ENCODE measurements around the gene SMARCAD1.
"Not testable (repeated sequence)": the region's sequence is repeated elsewhere in the genome, so short reads cannot be mapped to it uniquely, and the experiment has no call there.

The SMARCAD1 gene

GRCh38 chr4:94290245-94290644, 82.6 kb downstream of the SMARCAD1 start:
- DNase-seq, result no peak

DNA sequence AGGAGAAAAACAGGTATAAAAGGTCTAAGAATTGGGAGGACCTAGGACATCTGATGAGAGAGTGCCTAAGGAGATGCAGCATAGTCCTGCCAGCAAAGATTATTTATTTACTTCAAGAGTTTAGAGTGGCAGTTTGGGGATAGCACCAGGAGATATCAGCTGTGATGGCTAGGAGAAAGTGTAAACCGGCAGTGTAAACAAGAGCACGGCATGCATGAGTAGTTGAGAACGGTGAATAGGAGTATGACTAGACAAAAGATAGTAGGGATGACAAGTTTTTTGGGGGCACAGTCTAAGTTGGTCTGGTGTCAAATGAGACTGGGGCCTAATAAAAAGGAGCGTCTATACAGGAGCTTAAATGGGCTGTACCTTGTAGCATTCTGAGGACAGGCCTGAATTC, 86.3 kb downstream of the SMARCAD1 start:
- DNase-seq, result not testable (repeated sequence)

DNA sequence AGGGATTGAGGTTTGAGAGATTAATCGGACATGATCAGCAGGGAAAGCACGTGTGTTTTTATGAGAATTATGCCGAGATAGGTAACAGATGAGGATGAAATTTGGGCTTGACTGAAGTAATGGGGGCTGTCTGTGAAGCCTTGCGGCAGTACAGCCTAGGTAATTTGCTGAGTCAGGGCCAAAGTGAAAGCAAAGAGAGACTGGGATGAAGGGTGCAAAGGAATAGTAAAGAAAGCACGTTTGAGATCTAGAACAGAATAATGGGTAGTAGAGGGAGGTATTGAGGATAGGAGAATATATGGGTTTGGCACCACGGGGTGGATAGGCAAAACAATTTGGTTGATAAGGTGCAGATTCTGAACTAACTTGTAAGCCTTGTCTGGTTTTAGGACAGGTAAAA, 87.8 kb downstream of the SMARCAD1 start:
- DNase-seq, result not testable (repeated sequence)

- no peak for DNase-seq
Observed at GRCh38 chr4:94298725-94299252, 91.1 kb downstream of the SMARCAD1 start.

GRCh38 chr4:94302191-94302590, 94.5 kb downstream of the SMARCAD1 start:
- DNase-seq, result no peak

DNA sequence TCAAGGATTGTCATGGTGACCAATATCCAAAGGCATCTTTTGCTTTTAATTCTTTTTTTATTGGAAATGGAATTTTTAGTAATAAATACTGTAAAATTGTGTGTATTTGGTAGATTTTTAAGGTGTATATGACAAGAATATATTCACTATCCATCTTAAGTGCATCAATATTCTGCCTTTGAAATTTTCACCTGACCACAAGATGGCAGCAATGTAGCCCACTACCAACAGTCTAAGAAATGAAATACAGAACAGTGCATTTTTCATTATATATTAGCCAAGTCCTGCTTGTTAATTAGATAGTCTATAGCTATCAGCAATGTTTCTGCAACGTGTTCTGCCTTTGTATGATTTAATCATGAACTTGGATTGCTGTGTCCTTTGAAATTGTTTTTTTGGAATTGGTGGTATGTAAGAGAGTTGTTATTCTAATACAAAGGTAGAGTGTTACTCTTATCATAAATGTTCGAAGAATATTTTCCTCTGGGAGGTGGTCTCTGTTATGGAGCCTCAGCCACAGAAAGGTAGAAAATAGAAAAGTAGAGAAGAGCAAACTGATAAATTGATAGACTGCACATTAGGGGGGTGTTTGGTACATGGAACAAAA, 96.8 kb downstream of the SMARCAD1 start:
- DNase-seq, result peak in 2 of 56 donors; percentile 11

DNA sequence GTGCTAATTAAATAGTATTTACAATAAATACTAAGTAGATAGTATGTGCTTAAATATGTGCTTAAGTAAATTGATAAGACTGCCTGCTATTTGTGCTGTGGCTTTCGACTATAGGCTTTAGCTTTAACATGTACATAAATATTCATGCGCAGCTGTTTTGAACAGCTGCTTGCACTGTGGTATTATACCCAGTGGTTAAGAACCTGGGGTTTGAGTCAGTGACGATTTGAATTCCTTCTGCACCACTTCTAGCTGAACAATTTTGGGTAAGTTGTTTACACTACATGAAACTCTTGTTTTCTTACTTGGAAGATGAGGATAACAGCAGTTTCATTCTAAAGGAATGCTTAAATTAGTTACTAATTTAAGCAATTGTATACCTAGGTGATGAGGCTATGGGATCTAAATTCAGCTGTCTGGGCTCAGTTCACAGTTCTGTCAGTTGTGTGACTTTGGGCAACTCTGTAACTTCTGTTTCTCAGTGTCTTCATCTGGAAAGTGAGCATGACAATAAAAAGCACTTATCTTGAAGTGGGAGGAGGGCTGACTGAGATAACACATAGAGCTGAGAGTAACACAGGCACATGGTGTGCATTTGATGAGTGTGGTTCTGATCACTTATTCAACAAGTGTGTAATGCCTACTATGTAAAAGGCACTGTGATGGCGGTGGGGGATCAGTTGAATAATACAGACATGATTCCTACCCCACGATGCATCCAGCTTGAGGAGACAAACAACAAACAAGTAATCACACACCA, 98.0 kb downstream of the SMARCAD1 start:
- no peak for DNase-seq

DNA sequence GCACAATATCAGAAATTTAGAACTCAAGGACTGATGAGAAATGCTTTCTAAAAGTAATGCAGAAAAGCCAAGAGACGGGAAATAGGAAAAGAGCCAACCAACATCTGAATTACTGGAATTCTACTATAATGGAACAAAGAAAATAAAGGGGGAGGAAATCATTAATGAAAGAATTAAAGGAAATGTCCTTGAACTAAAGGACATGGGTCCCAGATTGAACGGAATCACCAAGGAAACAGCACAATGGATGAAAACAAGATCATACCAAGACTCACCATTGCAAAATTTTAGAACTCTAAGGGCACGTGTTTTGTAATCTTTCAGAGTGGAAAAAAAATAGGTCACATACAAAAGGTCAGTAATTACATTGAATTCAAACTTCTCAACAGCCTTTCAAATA, 99.0 kb downstream of the SMARCAD1 start:
- DNase-seq, result no peak

DNA sequence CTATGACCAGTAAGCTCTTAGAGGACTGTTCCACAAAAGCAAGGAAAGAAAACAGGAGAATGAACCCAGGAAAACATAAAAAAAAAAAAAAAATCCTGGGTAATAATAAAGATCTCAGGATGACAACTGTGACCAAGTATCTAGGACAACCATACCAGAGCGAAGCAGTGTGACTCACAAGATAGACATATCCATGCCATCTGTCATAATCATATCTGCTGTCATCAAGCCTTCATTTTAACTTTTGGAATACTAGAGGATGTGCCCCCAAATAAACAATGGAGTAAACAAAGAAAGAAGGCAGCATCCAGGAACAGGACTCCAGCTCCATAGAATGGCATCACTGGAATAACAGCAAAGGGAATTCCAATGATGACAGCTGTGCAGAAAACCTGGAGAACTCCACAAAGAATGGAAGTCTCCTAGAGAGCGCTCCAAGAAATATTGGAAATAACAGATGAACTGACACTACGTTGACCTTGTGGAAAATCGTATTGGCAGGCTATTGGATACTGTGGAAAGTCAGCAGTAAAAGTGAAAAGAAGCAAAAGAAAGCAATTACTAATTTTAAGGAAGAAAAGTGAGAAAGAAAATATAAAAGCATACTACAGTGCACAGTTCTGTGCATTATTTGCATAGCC, 99.7 kb downstream of the SMARCAD1 start:
- DNase-seq, result no peak

DNA sequence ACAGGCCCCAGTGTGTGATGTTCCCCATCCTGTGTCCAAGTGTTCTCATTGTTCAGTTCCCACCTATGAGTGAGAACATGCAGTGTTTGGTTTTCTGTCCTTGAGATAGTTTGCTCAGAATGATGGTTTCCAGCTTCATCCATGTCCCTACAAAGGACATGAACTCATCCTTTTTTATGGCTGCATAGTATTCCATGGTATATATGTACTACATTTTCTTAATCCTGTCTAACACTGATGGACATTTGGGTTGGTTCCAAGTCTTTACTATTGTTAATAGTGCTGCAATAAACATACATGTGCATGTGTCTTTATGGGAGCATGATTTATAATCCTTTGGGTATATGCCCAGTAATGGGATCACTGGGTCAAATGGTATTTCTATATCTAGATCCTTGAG, 112.3 kb downstream of the SMARCAD1 start:
- DNase-seq, result not testable (repeated sequence)

DNA sequence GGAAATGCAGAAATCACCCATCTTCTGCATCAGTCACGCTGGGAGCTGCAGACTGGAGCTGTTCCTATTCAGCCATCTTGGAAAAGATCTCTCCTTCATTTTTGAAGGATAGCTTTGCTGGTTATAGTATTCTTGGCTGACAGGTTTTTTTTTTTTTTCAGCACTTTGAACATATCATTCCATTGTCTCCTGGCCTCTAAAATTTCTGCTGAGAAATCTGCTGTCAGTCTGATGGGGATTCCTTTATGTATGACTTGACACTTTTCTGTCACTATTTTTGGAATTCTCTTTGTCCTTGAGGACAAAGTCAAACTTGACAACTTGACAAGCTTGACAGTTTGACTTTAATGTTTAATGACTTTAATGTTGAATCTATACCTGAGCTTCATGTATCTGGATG, 118.2 kb downstream of the SMARCAD1 start:
- DNase-seq, result no peak

DNA sequence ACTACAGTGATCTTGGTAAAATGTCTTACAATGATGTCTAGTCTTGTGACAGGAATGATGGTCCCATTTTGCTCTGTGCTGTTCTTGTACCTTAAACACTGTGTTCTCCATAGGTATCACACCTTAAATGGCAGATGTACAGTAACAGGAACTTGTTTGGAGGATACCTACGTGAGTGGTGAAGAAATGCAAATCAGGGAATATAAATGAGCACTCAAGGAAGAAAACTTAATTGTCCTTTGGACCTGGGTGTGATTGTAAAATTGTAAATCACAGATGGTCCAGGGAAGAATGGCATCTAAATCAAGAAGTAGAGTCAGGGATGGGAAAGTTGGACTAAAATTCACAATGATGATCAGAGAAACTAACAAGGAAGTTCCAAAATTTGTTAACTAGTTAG, 122.3 kb downstream of the SMARCAD1 start:
- no peak for DNase-seq

- no peak for DNase-seq
Observed at GRCh38 chr4:94332983-94333590, 125.4 kb downstream of the SMARCAD1 start.

GRCh38 chr4:94333866-94334265, 126.2 kb downstream of the SMARCAD1 start:
- DNase-seq, result no peak

- DNase-seq, result no peak
Observed at GRCh38 chr4:94334476-94334875, 126.8 kb downstream of the SMARCAD1 start.

DNA sequence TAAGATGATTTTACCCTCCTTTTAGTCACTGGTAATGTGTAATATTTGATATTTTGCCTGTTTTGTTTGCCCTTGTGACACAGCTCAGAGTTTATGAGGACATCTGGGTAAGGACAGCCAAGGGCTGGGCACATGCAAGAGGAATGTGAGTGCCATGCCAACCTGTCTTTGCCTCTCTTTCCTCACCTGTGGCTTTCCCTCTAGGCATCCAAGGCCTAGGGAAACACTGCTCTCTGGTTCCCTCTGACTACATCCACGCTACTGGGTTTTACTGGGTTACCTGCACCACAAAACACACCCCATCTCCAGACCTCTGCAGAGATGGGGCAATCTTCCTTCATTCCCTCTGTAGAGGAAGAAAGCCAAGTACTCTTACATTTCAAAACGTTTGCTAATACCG, 127.3 kb downstream of the SMARCAD1 start:
- DNase-seq, result no peak

GRCh38 chr4:94336303-94336702, 128.6 kb downstream of the SMARCAD1 start:
- no peak for DNase-seq

- not testable (repeated sequence) for DNase-seq
Observed at GRCh38 chr4:94336791-94337190, 129.1 kb downstream of the SMARCAD1 start.

GRCh38 chr4:94338681-94339351, 131.2 kb downstream of the SMARCAD1 start:
- no peak for DNase-seq

DNA sequence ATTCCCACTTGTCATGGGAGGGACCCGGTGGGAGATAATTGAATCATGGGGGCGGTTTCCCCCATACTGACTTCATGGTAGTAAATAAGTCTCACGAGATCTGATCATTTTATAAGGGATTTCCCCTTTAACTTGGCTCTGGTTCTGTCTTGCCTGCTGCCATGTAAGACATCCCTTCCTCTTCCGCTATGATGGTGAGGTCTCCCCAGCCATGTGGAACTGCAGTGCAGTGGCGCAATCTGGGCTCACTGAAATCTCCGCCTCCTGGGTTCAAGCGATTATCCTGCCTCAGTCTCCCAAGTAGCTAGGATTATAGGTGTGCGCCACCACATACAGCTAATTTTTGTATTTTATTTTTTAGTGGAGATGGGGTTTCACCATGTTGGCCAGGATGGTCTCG, 132.1 kb downstream of the SMARCAD1 start:
- peak in 2 of 56 donors; percentile 0 to 2 for DNase-seq
